GM12872 (cell line): Measurements from ENCODE around the gene CFAP91.

Source experiments
- CTCF ChIP-seq: IDR thresholded peaks from 3 replicates; pipeline ENCODE4 v1.5.1; 2011; ENCODE audit warnings: low read depth, mild to moderate bottlenecking, low read length, moderate library complexity; ENCODE audit not compliant: insufficient read depth

The CFAP91 gene

GRCh38 chr3:119748991-119749390 lies 46.2 kb downstream of the CFAP91 start:
- no peak for TF ChIP-seq CTCF

- TF ChIP-seq CTCF = no peak
These were observed 48.6 kb downstream of the CFAP91 start for GRCh38 chr3:119751423-119751822.
